IMR-90 (cell line): ENCODE data around the gene CBL. TPM values are rescaled to one million over a fixed set of nuclear protein-coding genes. Genes with fewer than 3 reads are reported as not detected.
A peak's percentile ranks its signal among the peaks of the same experiment; 100 is the strongest.

Source experiments
- ATAC-seq: fragments of 200-7000 bp; cut with Tn5 transposase; 2 replicates; pipeline ENCODE4 v1.9.1; 2020; ENCODE audit warnings: low read depth, mild to moderate bottlenecking, moderate library complexity
- BruUV-seq: library from RNA; stranded (reverse); fragments of 400-500 nt; replicated peaks from 2 replicates; lab custom pipeline; 2021; lab: Mats Ljungman, UMichigan
- CTCF ChIA-PET: fragments of 300-600 bp; formaldehyde crosslinking; extraction: SDS; loops from one replicate; lab custom pipeline; 2021; ENCODE audit warnings: antibody characterized with exemption; lab: Yijun Ruan, JAX
- POLR2A ChIA-PET: fragments of 300-600 bp; sonication (Branson Sonifier 250); formaldehyde crosslinking; loops from one replicate; lab custom pipeline; 2022; ENCODE audit warnings: antibody characterized with exemption; ENCODE audit not compliant: unreplicated experiment; lab: Charles Lee
- DNase-seq: peaks from one replicate; pipeline ENCODE4 v3.0.0; 2013
- H2AFZ ChIP-seq: replicated peaks from 2 replicates; pipeline ENCODE3; 2013; ENCODE audit warnings: low read length, mild to moderate bottlenecking; ENCODE audit not compliant: poor library complexity
- H2AK5ac ChIP-seq: 2 replicates; pipeline ENCODE4 v1.6.1; 2013; ENCODE audit warnings: low read depth, low read length, inconsistent platforms
- H2AK9ac ChIP-seq: replicated peaks from 2 replicates; pipeline ENCODE3; 2013; ENCODE audit warnings: mild to moderate bottlenecking, low read depth, low read length, moderate library complexity; ENCODE audit not compliant: poor library complexity
- H2BK120ac ChIP-seq: 2 replicates; pipeline ENCODE4 v1.6.1; 2013; ENCODE audit warnings: low read depth, low read length, inconsistent platforms
- H2BK15ac ChIP-seq: 3 replicates; pipeline ENCODE4 v1.6.1; 2013; ENCODE audit warnings: low read depth, low read length, inconsistent platforms
- H2BK20ac ChIP-seq: 2 replicates; pipeline ENCODE4 v1.6.1; 2013; ENCODE audit warnings: low read depth, mild to moderate bottlenecking, inconsistent platforms, low read length, moderate library complexity
- H2BK5ac ChIP-seq: 2 replicates; pipeline ENCODE4 v1.6.1; 2013; ENCODE audit warnings: mild to moderate bottlenecking, low read depth, low read length, inconsistent platforms; ENCODE audit not compliant: poor library complexity, severe bottlenecking
- H3K14ac ChIP-seq: replicated peaks from 2 replicates; pipeline ENCODE4 v1.6.1; 2013; ENCODE audit warnings: low read depth, low read length, inconsistent platforms
- H3K18ac ChIP-seq: 2 replicates; pipeline ENCODE4 v1.6.1; 2013; ENCODE audit warnings: low read depth, low read length, control low read depth
- H3K23ac ChIP-seq: 2 replicates; pipeline ENCODE4 v1.6.1; 2013; ENCODE audit warnings: low read depth, low read length, inconsistent platforms
- H3K27ac ChIP-seq: 2 replicates; pipeline ENCODE4 v1.5.1; 2013; ENCODE audit warnings: mild to moderate bottlenecking, control low read depth, low read length; ENCODE audit not compliant: insufficient read depth
- H3K27me3 ChIP-seq: 2 replicates; pipeline ENCODE4 v1.6.1; 2013; ENCODE audit warnings: low read length; ENCODE audit not compliant: control insufficient read depth, insufficient read depth
- H3K36me3 ChIP-seq: 2 replicates; pipeline ENCODE4 v1.6.1; 2013; ENCODE audit warnings: low read length, mixed read lengths; ENCODE audit not compliant: control insufficient read depth, insufficient read depth
- H3K4ac ChIP-seq: 2 replicates; pipeline ENCODE4 v1.6.1; 2013; ENCODE audit warnings: low read depth, low read length, inconsistent platforms
- H3K4me1 ChIP-seq: 2 replicates; pipeline ENCODE4 v1.6.1; 2013; ENCODE audit warnings: low read length, mixed read lengths; ENCODE audit not compliant: control insufficient read depth, insufficient read depth
- H3K4me2 ChIP-seq: 2 replicates; pipeline ENCODE4 v1.6.1; 2013; ENCODE audit warnings: low read depth, mild to moderate bottlenecking, control low read depth, low read length, moderate library complexity
- H3K4me3 ChIP-seq: 2 replicates; pipeline ENCODE4 v1.5.1; 2013; ENCODE audit warnings: low read depth, mild to moderate bottlenecking, control low read depth, low read length, moderate library complexity; ENCODE audit not compliant: insufficient read depth
- H3K56ac ChIP-seq: 2 replicates; pipeline ENCODE4 v1.6.1; 2013; ENCODE audit warnings: low read length, inconsistent platforms; ENCODE audit not compliant: insufficient read depth; ENCODE audit errors: extremely low read depth
- H3K79me1 ChIP-seq, 2 experiments: 2 replicates each; pipeline ENCODE4 v1.6.1; 2013; ENCODE audit warnings: low read length in 2 of 2, inconsistent platforms in 1 of 2, low read depth in 1 of 2
- H3K9ac ChIP-seq: 2 replicates; pipeline ENCODE4 v1.6.1; 2013; ENCODE audit warnings: low read depth, low read length, control low read depth
- H3K9me1 ChIP-seq: 2 replicates; pipeline ENCODE4 v1.6.1; 2013; ENCODE audit warnings: low read length, inconsistent platforms; ENCODE audit not compliant: insufficient read depth
- H3K9me3 ChIP-seq: 2 replicates; pipeline ENCODE4 v1.6.1; 2013; ENCODE audit warnings: low read length; ENCODE audit not compliant: control insufficient read depth, insufficient read depth
- H4K20me1 ChIP-seq: 2 replicates; pipeline ENCODE4 v1.6.1; 2013; ENCODE audit warnings: low read length, inconsistent platforms; ENCODE audit not compliant: insufficient read depth
- H4K5ac ChIP-seq: 2 replicates; pipeline ENCODE4 v1.6.1; 2013; ENCODE audit warnings: mild to moderate bottlenecking, low read depth, low read length, control low read depth
- H4K8ac ChIP-seq, 2 experiments: 2 replicates each; pipeline ENCODE4 v1.6.1; 2013; ENCODE audit warnings: low read depth in 2 of 2, low read length in 2 of 2, control low read depth in 1 of 2, inconsistent platforms in 1 of 2
- H4K91ac ChIP-seq: 2 replicates; pipeline ENCODE4 v1.6.1; 2013; ENCODE audit warnings: low read depth, low read length, inconsistent platforms; ENCODE audit not compliant: insufficient read depth
- BHLHE40 ChIP-seq: fragments of 150-350 bp; IDR thresholded peaks from 2 replicates; pipeline ENCODE4 v1.6.1; 2016; ENCODE audit warnings: mild to moderate bottlenecking, low read depth, low read length
- CHD1 ChIP-seq: IDR thresholded peaks from 2 replicates; pipeline ENCODE4 v1.6.1; 2012; ENCODE audit warnings: low read depth, low read length, improper control_type of control experiment
- CTCF ChIP-seq: conservative IDR thresholded peaks from 2 replicates; pipeline ENCODE4 v1.5.1; 2012; ENCODE audit warnings: mild to moderate bottlenecking, low read depth, low read length, improper control_type of control experiment
- FOS ChIP-seq: fragments of 150-350 bp; IDR thresholded peaks from 2 replicates; pipeline ENCODE4 v1.6.1; 2016; ENCODE audit warnings: low read depth, low read length
- MXI1 ChIP-seq: IDR thresholded peaks from 2 replicates; pipeline ENCODE4 v1.6.1; 2012; ENCODE audit warnings: low read depth, mild to moderate bottlenecking, low read length, moderate library complexity, borderline replicate concordance
- POLR2A ChIP-seq: IDR thresholded peaks from 2 replicates; pipeline ENCODE4 v1.6.1; 2012; ENCODE audit warnings: mild to moderate bottlenecking, low read depth, low read length
- RAD21 ChIP-seq: IDR thresholded peaks from 2 replicates; pipeline ENCODE4 v1.6.1; 2012; ENCODE audit warnings: low read length, improper control_type of control experiment
- RFX5 ChIP-seq: IDR thresholded peaks from 2 replicates; pipeline ENCODE4 v1.8.0; 2012; ENCODE audit warnings: low read depth, mild to moderate bottlenecking, low read length, moderate library complexity
- SMC3 ChIP-seq: fragments of 150-350 bp; IDR thresholded peaks from 2 replicates; pipeline ENCODE4 v1.6.1; 2016; ENCODE audit warnings: low read depth, mild to moderate bottlenecking, antibody characterized with exemption, low read length, moderate library complexity
- WGBS, 2 experiments: methylation state at CpG; one replicate each; pipeline versions ENCODE4 v1.1.5 to v1.1.7; 2013; ENCODE audit warnings: missing lambda C conversion rate in 2 of 2; ENCODE audit not compliant: insufficient read length in 1 of 2; ENCODE audit errors: extremely low coverage in 2 of 2; 5-methylcytosine and 5-hydroxymethylcytosine counted together
- dilution Hi-C: fragments of 300-500 bp; cut with HindIII; formaldehyde crosslinking; loops from one replicate; pipeline ENCODE4 v1.14.3; 2018; ENCODE audit warnings: low sequenced_read_pairs; ENCODE audit not compliant: unreplicated experiment
- in situ Hi-C: fragments of 300-500 bp; cut with MboI; formaldehyde crosslinking; loops from 3 replicates; pipeline ENCODE4 v1.14.3; 2019; ENCODE audit warnings: low sequenced_read_pairs, inconsistent platforms, mixed read lengths
- intact Hi-C: fragments of 100-400 bp; cut with micrococcal nuclease; formaldehyde crosslinking; loops from 2 replicates; pipeline ENCODE4 v1.10.0; 2022
- polyA plus RNA-seq, 3 experiments: library from polyadenylated mRNA; depleted of rRNA; stranded (reverse); fragments of >200 nt; gene quantifications; 2 replicates each; pipeline ENCODE4 v1.2.3, GENCODE V29; 2012; ENCODE audit warnings: low replicate concordance in 1 of 3
- total RNA-seq: library from RNA; depleted of rRNA; stranded (reverse); fragments of >200 nt; gene quantifications from 2 replicates; pipeline ENCODE4 v1.2.3, GENCODE V29; 2012
- TF ChIP-seq, protein P1 (sequence below): fragments of 150-350 bp; IDR thresholded peaks from 2 replicates; pipeline ENCODE4 v1.6.1; 2017; ENCODE audit warnings: mild to moderate bottlenecking, antibody characterized with exemption, low read length, low read depth

CBL gene
- total and polyA plus RNA-seq, 2 of the 4 experiments (the other 2 are of a cell fraction), result 6.1 to 11.8 TPM

GRCh38 chr11:119222891-119223290 is 16.8 kb downstream of the CBL start:
- CTCF ChIA-PET, result no interaction called here
- H3K4me2 ChIP-seq, result peak overlapping the region; percentile 14; the same call in 1 of the 2 replicates
- dilution Hi-C loops, result no loop called here
- H2AK9ac ChIP-seq, result no peak overlapping the region
- DNase-seq, result no peak
- TF ChIP-seq CHD1, result no peak
- TF ChIP-seq POLR2A, result no peak
- TF ChIP-seq MXI1, result no peak
- TF ChIP-seq BHLHE40, result no peak
- TF ChIP-seq FOS, result no peak
- TF ChIP-seq SMC3, result no peak
- no peak for TF ChIP-seq RFX5
- TF ChIP-seq CTCF, result no peak
- TF ChIP-seq, protein P1, sequence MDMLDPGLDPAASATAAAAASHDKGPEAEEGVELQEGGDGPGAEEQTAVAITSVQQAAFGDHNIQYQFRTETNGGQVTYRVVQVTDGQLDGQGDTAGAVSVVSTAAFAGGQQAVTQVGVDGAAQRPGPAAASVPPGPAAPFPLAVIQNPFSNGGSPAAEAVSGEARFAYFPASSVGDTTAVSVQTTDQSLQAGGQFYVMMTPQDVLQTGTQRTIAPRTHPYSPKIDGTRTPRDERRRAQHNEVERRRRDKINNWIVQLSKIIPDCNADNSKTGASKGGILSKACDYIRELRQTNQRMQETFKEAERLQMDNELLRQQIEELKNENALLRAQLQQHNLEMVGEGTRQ, result no peak
- TF ChIP-seq RAD21, result no peak
- H2BK20ac ChIP-seq, result peak overlapping the region; percentile 36; the same call in 1 of the 2 replicates
- H3K18ac ChIP-seq, result peak overlapping the region; percentile 94
- peak overlapping the region; percentile 78 for H2BK5ac ChIP-seq
- H2AFZ ChIP-seq, result no peak overlapping the region
- H3K27ac ChIP-seq, result peak overlapping the region; percentile 98
- H2BK15ac ChIP-seq, result peak overlapping the region; percentile 66; the same call in 2 of the 3 replicates
- H3K4me3 ChIP-seq, result no peak overlapping the region
- peak overlapping the region; percentile 76 for H4K91ac ChIP-seq
- H3K36me3 ChIP-seq, result no peaks in the 10 kb centered on the region
- H3K14ac ChIP-seq, result peak overlapping the region; percentile 73; the same call in 1 of the 2 replicates
- intact Hi-C loops, result no loop called here
- peak overlapping the region; percentile 49; the same call in 1 of the 2 replicates for H3K56ac ChIP-seq
- H3K23ac ChIP-seq, result peak overlapping the region; percentile 33; the same call in 1 of the 2 replicates
- POLR2A ChIA-PET, result interaction anchor here (0.6 kb wide), 1 partner anchor 353 kb away, joined by 3 read pairs; no protein-coding TSS in a partner anchor
- peak overlapping the region; percentile 88 for H2AK5ac ChIP-seq
- H4K5ac ChIP-seq, result peak overlapping the region; percentile 87
- H3K9me1 ChIP-seq, result peaks cover 18% of the 10 kb centered on the region
- in situ Hi-C loops, result no loop called here
- H3K79me1 ChIP-seq, result peaks cover 15 to 69% of the 10 kb centered on the region in 2 experiments; a peak in 3 of 4 replicates
- no peak for ATAC-seq
- no peaks in the 10 kb centered on the region for H3K9me3 ChIP-seq
- H4K20me1 ChIP-seq, result peaks cover 25% of the 10 kb centered on the region
- H4K8ac ChIP-seq, result peak overlapping the region; percentile 47 to 65; a peak in 3 of 4 replicates
- H3K27me3 ChIP-seq, result no peaks in the 10 kb centered on the region
- peak overlapping the region; percentile 80 for H2BK120ac ChIP-seq
- no TSS peak for BruUV-seq
- H3K9ac ChIP-seq, result 0 out of 2 replicates have a peak overlapping the region, but pooled peaks have one; percentile 38
- H3K4me1 ChIP-seq, result peaks cover 7% of the 10 kb centered on the region
- no CpG with 5 or more reads among the region's 5 CpGs for WGBS, 2 experiments
- peak overlapping the region; percentile 90 for H3K4ac ChIP-seq
